Activated CD8-positive, alpha-beta memory T cell treated with anti-CD3 and anti-CD28 coated beads for 4 hours (primary cell): Measurements from ENCODE around the gene CMTM3.
"Not testable (repeated sequence)": the region's sequence is repeated elsewhere in the genome, so short reads cannot be mapped to it uniquely, and the experiment has no call there.

ENCODE experiments used
- DNase-seq, 2 donors: peaks; one replicate each; pipeline ENCODE4 v3.0.0-alpha.2; 2020; ENCODE audit warnings: low read depth in 2 of 2

CMTM3 gene

DNA sequence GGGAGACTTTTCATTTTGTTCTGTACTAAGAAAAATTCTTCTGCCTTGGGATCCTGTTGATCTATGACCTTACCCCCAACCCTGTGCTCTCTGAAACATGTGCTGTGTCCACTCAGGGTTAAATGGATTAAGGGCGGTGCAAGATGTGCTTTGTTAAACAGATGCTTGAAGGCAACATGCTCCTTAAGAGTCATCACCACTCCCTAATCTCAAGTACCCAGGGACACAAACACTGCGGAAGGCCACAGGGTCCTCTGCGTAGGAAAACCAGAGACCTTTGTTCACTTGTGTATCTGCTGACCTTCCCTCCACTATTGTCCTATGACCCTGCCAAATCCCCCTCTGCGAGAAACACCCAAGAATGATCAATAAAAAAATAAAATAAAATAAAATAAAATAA lies 27.1 kb downstream of the CMTM3 start:
- DNase-seq = not testable (repeated sequence)

DNA sequence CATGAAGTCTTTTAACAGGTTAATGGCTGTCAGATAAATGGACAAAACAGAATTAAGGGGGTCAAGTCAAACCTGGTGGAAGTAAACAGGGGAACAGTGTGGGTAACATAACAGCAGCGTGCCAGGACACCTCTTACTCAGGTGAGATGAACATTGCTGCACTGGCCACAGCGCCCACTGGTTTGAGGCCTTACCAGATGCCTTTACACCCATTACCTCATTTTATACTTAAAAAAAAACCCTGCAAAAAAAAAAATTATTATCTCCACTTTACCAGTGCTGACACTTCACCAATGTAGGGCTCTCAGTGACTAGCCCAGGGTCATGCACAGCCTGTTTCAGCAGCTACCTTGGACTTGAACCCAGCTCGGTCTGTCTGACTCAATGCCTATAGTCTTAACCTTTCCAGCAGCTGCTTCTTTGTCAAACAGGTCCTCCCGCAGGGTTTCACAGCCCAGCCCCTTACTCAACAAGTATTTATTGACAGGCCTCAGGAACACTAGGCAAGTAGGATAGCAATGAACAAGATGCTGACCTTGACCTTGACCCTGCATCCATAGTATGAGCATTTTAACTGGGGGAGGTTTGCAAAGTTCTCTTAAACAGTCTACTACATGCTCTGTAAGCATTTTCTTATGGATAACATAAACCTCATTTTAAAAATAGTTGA lies 30.2 kb downstream of the CMTM3 start:
- DNase-seq = no peak

DNA sequence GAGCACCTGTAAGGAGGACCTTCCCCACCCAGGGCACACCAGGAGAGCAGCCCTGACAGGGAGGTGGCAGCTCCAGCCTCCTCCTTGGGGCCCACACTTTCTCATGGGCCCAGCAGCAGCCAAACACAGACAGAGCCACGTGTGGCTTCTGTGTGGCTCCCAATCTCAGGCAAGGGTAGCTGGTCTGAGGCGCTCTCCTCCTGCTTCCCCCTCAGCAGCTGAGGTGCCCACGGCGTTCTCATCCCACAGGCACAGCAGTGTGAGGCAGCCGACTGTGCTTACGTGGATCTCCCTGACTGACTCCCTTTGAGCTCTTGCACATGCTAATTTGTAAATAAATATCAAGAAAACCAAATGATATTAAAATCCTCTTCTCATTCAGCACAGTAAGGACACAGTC lies 30.9 kb downstream of the CMTM3 start:
- DNase-seq = no peak

DNA sequence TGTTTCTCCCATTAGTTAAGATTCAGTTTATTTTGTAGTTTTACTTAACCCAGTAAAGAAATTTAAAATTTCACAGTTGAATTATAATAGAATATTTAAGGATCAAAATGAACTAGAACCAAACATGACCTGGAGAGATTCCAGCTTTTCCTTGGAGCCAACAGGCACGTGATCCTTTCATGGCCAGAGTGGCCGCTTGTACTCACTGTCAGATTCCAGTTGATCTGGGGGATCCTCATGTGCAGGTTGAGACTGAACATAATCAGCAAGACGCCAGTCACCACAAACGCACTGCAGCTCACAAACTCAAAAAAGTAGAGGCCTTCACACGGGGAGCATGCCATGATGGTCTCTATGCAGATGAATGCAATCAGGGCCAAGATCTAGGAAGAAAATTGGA lies 31.7 kb downstream of the CMTM3 start:
- DNase-seq = no peak

DNA sequence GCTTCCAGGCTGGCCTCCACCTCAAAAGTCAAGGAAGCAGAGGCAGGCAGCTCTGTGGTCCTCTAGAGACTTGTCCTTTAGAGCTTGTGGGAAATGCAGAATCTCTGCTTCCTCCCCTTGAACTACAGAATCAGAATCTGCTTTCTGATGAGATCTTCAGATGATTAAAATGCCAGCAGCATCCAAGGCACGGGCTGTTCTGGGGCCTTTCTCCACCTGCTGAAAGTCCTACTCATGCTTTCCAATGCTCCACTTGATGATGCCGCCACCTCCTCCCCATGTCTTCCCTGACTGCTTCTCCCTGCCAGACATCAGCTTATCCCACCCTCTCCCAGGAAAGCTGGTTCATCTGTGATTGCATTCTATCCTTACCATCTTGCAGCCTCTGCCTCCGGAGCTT lies 33.3 kb downstream of the CMTM3 start:
- DNase-seq = no peak

DNA sequence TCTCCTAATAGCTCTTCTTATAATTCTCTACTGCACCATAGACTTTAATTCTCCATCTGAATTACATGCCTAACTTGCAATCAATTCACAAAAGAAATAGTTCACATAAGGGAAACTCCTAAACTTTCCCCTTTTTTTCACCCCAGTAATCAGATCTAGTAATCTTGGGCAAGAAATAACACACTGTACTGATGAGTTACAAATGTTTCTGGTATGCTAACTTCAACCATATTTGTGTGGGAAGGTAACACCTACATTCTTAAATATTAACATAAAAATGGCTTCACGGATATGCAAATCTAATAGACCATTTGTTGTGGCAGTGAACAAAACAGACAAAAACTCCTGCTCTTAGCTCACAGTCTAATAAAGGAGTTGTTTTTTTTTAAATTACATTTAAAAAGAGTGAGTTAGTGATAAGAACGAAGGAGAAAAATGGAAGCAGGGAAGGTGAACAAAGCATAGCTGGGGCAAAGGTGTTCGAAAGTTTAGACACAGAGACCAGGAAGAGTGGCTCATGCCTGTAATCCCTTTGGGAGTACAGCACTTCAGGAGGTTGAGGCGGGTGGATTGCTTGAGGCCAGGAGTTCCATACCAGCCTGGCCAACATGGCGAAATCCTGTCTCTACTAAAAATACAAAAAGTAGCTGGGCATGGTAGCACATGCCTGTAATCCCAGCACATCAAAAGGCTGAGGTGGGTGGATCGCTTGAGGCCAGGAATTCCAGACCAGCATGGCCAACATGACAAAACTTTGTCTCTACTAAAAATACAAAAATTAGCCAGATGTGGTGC lies 34.8 kb downstream of the CMTM3 start:
- DNase-seq = no peak

DNA sequence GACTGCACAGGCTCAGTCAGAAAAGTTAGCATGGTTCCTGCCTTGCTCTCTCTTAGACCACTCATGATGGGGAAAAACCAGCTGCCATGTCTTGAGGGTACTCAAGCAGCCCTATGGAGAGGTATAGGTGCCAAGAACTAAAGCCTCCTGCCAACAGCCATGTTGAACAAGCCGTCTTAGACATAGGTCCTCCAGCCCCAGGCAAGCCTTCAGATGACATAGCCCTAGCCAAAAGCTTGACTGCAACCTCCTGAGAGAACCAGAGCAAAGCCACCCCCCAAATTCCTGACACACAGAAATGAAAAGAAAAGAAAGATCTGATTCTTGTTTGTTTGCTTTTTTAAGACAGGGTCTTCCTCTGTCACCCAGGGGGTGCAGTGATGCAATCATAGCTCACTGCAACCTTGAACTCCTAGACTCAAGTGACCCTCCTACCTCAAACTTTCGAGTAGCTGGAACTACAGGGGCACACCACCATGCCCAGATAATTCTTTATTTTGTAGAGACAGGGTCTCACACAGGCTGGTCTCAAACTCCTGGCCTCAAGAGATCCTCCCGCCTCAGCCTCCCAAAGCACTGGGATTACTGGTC lies 36.3 kb downstream of the CMTM3 start:
- DNase-seq = no peak

DNA sequence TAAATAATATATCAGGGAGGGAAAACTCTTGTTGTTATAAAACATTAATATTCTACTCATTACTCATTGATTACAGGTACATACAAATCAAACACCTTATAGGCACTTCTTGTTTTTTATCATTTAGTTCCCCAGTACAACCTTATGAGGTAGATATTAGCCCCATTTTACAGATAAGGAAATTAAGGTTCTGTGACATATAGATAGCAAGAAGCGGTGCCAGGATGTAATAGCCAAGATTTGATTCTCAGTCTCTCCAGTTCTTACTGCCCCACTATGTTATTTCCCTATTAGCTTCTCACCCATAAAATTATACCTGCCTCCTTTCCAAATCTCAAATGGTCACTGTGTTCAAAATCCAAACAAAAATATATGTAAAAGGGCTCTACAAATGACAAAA lies 36.9 kb downstream of the CMTM3 start:
- DNase-seq = no peak

DNA sequence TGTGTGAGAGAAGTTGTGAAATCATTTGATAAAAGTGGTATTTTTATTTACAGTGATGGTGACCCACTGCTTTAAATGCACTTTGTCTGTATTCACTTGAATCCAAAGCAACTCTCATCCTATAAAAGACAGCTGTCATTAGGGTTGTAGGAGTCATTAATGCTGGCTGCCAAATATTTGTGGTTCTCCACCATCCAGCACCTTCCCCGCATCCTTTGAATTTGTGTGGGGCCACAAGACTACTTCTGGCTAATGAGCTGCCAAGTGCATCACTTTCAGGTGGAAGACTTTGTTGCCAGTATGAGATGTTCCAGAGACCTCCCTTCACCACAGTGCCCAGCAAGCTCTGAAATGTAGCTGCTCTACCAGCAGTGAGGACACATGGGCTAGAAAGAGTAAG lies 43.4 kb downstream of the CMTM3 start:
- no peak for DNase-seq

DNA sequence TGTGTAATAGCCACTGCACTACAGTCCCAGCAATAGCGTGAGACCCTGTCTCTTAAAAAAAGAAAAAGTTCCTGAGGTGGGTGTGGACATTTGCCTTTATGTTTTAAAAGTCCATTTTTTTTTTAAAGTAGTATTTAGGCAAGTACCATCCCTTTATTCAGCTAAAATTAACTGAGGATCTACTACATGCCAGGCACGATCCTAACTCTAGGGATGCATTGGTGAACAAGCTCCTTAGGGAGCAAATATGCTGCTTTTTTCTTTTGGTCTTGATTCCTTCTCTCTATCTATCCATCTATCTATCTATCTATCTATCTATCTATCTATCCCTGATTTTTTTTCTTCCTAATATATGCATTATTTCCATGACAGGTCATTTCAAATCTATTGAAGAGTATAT lies 44.7 kb downstream of the CMTM3 start:
- no peak for DNase-seq

DNA sequence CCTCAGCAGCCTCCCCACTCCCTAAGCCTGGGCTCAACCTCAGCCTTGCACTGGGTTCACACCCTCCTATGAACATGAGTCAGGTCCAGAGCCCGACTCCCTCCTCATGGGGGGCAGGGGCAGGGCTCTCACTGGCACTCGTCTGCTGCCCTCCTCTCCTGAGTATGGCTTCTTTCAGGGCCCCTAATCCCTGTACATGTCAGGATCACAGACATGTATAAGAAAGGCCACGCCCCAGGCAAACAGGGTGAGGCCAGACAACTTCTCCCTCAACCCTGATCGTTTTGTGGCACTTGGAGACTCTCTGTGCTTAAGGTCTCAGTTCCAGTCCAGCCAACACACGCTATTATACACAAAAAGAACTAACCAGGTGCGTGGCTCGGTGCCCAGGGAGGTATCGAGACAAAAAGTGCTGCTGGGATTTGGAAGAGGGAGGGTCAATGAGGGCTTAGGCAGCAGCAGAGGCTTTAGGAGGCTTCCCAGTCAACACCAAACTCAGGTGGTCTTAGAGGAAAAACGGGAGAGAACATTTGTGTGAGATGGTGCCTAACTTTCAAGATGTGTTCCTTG lies 45.2 kb downstream of the CMTM3 start:
- DNase-seq = no peak

DNA sequence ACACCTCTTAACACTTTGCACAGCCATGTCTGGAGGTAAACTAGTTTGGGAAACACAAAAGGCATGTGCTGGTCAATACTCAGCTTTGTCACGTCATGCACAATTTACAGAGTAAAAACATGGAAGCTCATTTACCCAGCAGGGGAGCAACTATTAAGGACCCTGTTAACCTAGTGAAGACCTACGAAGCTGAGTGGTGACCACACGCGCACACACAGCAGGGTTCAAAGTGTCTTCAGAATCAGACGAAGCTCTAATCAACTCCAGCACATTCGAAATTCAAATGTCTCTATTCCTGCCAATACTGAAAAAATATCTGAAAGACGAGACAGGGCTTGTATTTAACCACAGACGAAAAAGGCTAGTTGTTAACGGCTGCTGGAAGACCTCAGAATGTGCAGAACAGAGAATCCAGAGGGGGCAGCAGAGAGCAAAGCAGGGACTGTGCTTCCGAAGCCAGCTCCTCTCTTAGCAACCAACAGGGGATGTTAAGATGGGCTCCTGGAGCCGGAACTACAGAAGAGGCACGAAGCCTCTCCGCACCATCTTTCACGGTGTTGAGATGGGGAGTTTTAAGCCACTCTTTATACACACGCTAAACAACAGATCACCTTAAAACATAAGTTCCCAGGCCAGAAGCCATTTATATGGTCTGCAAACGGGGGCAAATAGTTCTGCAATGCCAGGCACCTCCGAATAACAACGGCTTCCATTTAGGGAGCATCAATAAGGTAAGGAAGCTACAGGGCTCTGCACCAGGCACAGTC lies 46.4 kb downstream of the CMTM3 start:
- DNase-seq = peak; percentile 47 to 50

DNA sequence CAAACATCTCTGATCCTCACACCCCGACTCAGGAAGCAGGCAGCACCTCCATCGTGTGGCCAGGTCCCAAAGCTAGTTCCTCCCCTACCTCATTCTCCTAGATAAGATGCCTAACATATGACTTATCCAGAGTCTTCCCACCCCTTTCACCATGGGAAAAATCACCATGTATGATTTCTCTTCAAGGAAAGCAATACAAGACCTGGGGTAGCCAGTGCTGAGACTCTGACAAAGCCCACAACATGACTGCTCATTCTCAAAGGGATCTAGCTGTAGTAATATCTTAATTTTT lies 46.9 kb downstream of the CMTM3 start:
- DNase-seq = no peak

DNA sequence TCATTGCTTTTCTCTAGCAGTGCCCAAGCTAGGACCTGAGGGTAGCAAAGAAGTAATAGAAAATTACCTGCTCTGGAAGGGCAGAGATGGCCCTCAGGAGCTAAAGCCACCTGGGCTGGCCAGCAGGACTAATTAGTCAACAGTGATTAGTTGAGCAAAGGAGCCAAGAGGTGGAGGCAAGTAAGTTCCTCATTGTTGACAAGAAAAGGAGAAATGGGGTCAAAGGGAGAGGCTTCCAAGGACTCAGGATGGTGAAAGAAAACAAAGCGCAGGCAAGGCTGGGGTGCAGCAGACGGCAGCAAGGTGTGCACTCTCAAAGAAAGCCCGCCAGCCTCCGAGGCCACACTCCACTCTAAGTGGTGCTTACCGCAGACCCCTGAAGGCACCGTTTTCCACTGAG lies 47.5 kb downstream of the CMTM3 start:
- no peak for DNase-seq

DNA sequence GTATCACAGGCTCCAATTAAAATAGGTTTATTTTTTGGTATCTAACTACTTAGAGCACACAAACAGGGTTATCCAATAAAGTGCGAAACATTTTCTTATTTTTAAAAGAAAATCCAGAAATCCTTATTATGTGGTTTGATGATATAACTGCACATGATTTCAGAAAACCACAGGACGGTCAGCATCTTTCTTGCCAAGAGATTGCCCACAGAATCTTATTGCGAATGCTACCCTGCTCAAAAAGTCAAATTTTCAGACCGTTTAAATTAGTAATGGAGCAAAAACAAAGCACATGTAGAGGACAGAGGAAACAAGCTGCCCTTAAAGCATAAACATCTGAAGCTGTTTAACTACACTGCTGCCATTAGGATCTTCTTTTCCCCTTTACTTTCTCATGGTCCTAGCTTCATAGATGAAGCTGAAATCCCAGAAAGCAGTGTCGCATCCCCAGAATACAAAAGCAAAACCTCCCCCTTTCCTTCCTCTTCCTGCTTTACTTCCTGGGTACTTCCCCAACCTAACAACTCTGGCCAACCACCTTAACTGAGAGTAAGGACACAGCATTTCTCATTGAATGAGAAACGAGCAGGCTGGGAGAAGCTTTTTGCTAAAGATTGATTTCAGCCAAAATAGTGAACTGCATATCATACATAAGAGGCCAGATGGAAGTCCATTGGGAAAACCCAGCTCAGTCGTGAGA lies 48.3 kb downstream of the CMTM3 start:
- DNase-seq = no peak

DNA sequence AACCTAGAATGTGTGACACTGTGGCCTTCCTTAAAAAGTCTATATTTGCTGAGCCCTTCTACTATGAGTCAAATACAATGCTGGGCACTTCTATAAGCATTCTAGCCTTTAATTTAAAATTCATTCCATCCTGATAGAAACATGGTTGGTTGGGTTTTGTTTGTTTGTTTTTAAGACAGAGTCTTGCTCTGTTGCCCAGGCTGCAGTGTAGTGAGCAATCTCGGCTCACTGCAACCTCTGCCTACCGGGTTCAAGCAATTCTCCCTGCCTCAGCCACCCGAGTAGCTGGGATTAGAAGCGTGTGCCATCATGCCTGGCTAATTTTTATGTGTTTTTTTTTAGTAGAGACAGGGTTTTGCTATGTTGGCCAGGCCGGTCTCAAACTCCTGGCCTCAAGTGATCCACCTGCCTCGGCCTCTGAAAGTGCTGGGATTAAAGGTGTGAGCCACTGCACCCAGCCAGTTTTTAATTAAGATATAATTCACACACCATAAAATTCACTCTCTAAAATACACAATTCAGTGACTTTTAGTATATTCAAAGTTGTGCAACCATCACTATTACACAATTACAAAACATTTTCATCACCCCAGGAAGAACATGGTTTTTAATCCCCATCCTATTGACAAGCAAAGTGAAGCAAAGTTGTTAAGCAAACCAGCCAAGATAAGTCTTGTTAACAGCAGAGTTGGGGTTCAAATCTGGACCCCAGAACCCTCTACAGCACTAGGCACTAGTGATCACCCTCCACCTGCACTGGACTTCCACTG lies 49.3 kb downstream of the CMTM3 start:
- no peak for DNase-seq

DNA sequence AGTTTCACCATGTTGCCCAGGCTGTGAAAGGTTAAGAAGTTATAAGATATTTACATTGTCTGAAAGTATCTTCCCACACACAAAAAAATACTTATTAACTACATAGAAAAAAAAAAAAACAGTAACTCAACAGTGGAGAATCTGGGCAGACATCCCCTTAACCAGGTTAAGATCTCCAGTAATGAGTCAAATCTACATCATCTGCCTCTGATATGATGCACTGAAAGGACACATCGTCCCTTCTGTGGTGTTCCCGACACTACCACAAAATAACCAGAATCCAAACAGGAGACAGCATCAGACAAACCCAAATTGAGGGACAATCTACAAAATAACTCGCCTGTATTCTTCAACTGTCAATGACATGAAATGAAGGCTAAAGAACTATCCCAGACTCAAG lies 52.0 kb downstream of the CMTM3 start:
- no peak for DNase-seq

DNA sequence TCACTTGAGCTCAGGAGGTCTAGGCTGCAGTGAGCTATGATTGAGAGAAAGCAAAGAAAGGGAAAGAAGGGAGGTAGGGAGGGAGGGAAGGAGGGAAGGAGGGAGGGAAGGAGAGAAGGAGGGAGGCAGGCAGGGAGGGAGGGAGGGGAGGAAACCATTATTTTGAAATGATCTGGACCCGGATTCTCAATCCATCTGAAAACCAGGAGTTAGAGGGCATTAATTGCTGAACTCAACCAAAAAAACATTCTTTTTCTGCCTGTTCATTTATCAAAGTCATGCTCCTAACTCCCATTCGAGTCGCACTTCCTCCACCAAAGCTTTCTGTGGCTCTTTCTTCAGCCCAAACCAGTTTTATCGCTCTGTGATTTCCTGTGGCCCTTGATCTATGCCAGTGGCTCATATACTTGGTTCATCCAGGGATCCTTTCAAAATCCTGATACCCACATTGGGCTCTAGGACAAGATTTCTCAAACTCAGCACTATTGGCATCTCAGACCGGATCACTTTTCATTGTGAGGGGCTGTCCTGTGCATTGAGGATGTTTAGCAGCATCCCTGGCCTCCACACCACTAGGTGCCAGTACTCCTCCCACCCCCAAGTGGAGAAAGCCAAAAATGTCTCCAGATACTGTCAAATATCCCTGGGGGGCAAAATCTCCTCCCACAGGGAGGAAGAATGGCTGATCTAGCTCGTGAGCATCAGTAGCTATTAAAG lies 53.8 kb downstream of the CMTM3 start:
- DNase-seq = no peak

DNA sequence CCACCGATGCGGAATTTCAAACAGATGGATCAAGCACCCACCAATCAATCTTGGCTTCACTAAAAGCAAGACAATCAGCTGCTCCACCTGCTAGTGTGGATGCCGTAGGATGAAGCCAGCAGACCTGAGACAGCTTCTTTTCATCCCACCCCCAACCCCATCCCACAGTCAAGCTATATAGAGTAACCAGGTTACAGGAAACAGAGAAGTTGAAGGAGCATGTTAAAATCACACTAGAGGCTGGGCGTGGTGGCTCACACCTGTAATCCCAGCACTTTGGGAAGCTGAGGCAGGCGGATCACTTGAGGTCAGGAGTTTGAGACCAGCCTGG lies 54.3 kb downstream of the CMTM3 start:
- no peak for DNase-seq

DNA sequence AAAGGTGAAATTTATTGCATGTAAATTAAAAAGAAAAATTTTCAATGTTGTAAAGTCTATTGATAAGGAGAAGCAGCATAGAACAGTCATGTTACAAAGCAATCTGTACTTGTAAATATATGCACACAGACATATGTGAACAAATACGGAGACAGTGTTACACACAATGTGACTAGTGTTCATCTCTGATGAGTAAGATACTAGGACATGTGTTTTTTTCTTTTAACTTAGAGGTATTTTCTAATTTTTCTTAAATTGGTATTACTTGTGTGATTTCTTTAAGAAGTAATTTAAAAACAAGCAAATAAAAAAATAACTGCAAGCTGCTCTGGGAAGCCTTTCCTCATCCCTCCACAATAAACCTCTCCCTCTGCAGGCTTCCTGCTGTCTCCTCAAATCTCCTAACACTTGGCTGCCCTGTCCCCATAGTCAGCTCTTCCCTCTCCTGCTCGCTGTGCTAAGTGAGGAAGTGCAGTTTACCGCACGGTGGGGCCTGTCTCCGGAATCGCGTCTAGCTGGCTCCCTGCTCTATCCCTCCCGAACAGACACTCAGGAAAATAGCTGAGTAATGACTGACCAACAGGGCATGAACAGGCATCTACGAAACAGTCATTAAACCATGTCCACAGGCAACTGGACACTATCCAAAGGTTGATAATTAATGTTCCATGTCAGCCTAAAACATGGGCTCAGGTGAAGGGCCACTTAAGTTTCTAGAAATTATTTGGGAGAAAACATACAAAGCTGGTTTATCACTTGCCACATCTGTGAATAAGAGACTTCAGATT lies 56.1 kb downstream of the CMTM3 start:
- no peak for DNase-seq
